ENCODE results near the gene OPN1LW.
"Not testable (repeated sequence)": the region's sequence is repeated elsewhere in the genome, so short reads cannot be mapped to it uniquely, and the experiment has no call there.

DNA sequence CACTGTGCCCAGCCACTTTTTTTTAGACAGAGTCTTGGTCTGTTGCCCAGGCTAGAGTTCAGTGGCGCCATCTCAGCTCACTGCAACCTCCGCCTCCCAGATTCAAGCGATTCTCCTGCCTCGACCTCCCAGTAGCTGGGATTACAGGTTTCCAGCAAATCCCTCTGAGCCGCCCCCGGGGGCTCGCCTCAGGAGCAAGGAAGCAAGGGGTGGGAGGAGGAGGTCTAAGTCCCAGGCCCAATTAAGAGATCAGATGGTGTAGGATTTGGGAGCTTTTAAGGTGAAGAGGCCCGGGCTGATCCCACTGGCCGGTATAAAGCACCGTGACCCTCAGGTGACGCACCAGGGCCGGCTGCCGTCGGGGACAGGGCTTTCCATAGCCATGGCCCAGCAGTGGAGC is 38.3 kb downstream of the OPN1LW start, which contains the start of gene OPN1MW:
- TF ChIP-seq, protein P1, sequence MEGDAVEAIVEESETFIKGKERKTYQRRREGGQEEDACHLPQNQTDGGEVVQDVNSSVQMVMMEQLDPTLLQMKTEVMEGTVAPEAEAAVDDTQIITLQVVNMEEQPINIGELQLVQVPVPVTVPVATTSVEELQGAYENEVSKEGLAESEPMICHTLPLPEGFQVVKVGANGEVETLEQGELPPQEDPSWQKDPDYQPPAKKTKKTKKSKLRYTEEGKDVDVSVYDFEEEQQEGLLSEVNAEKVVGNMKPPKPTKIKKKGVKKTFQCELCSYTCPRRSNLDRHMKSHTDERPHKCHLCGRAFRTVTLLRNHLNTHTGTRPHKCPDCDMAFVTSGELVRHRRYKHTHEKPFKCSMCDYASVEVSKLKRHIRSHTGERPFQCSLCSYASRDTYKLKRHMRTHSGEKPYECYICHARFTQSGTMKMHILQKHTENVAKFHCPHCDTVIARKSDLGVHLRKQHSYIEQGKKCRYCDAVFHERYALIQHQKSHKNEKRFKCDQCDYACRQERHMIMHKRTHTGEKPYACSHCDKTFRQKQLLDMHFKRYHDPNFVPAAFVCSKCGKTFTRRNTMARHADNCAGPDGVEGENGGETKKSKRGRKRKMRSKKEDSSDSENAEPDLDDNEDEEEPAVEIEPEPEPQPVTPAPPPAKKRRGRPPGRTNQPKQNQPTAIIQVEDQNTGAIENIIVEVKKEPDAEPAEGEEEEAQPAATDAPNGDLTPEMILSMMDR (IDR thresholded peaks at IDR 0.05 in 8 of 11, conservative IDR thresholded peaks at IDR 0.05 in 3 of 11), result not testable (repeated sequence)
- TF ChIP-seq POLR2AphosphoS5 (IDR thresholded peaks at IDR 0.05), result not testable (repeated sequence)
